ENCODE data around the gene FAM171A2.

DNA sequence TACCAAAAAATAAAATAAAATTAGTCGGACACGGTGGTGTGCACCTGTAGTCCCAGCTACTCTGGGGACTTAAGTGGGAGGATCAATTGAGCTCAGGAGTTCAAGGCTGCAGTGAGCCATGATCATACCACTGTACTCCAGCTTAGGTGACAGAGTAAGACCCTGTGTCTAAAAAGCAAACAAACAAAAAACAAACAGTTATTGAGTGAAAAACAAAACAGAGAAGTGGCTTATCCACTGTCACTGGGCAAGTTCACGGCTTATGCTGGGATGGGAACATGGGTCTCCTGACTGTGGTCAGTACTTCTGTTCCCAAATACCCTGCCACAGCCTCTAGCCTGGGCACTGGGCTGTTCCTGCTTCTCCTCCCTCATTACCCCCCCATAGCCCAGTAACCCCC lies 28.1 kb downstream of the FAM171A2 start:
- TF ChIP-seq YY1 (IDR thresholded peaks at IDR 0.05; ENCODE audit: insufficient read depth, insufficient read length) (no peak), ZNF274 (IDR thresholded peaks at IDR 0.05; ENCODE audit: low read depth, low read length) (no peak)
